HEK293T (cell line): Measurements from ENCODE around the gene ZXDC.

ENCODE experiments used
- CTCF ChIA-PET: fragments of 350-600 bp; formaldehyde crosslinking; extraction: SDS; loops from one replicate; lab custom pipeline; 2021; ENCODE audit warnings: antibody characterized with exemption, inconsistent platforms; lab: Yijun Ruan, JAX
- POLR2A ChIA-PET: fragments of 350-600 bp; formaldehyde crosslinking; extraction: SDS; loops from one replicate; lab custom pipeline; 2020; ENCODE audit warnings: antibody characterized with exemption, inconsistent platforms; lab: Yijun Ruan, JAX
- DNase-seq: peaks from one replicate; pipeline ENCODE4 v3.0.0; 2012; ENCODE audit warnings: mixed read lengths; ENCODE audit errors: extremely low spot score
- ARNT ChIP-seq: fragments of 450-650 bp; IDR thresholded peaks from 2 replicates; pipeline ENCODE4 v1.6.1; 2017; ENCODE audit warnings: mild to moderate bottlenecking
- CTBP1 ChIP-seq: fragments of 450-650 bp; IDR thresholded peaks from 2 replicates; pipeline ENCODE4 v1.6.1; 2016; ENCODE audit warnings: borderline replicate concordance
- FOXM1 ChIP-seq: fragments of 450-650 bp; IDR thresholded peaks from 2 replicates; pipeline ENCODE4 v1.6.1; 2017; ENCODE audit warnings: mild to moderate bottlenecking, borderline replicate concordance
- HDGF ChIP-seq: fragments of 450-650 bp; IDR thresholded peaks from 2 replicates; pipeline ENCODE4 v1.6.1; 2017; ENCODE audit warnings: antibody characterized with exemption, borderline replicate concordance
- L3MBTL2 ChIP-seq: fragments of 450-650 bp; conservative IDR thresholded peaks from 2 replicates; pipeline ENCODE4 v1.6.1; 2016; ENCODE audit warnings: mild to moderate bottlenecking
- PKNOX1 ChIP-seq: fragments of 450-650 bp; IDR thresholded peaks from 2 replicates; pipeline ENCODE4 v1.6.1; 2016
- SP1 ChIP-seq: fragments of 450-650 bp; IDR thresholded peaks from 2 replicates; pipeline ENCODE4 v1.6.1; 2017
- ZNF384 ChIP-seq: fragments of 450-650 bp; IDR thresholded peaks from 2 replicates; pipeline ENCODE4 v1.6.1; 2016

ZXDC gene

GRCh38 chr3:126389112-126389793 is 86.4 kb downstream of the ZXDC start:
- peak; percentile 58 for TF ChIP-seq L3MBTL2
- no peak for TF ChIP-seq SP1
- no peak for TF ChIP-seq FOXM1
- peak; percentile 38; the same call in 1 of the 2 replicates for TF ChIP-seq ARNT
- TF ChIP-seq CTBP1: no peak
- TF ChIP-seq PKNOX1: no peak
- no peak for TF ChIP-seq ZNF384
- 0 out of 2 replicates have a peak, but pooled peaks have one; percentile 34 for TF ChIP-seq HDGF
- CTCF ChIA-PET: no interaction called here
- POLR2A ChIA-PET: interaction anchor here (0.8 kb wide), 1 partner anchor 9 kb away, joined by 3 read pairs; no protein-coding TSS in a partner anchor
- peak; percentile 85 for DNase-seq
